HG03196 (cell line): ENCODE data around the gene SLC46A3.
A peak's percentile ranks its signal among the peaks of the same experiment; 100 is the strongest.
"Not testable (repeated sequence)": the region's sequence is repeated elsewhere in the genome, so short reads cannot be mapped to it uniquely, and the experiment has no call there.

ENCODE experiments used
- ATAC-seq: cut with Tn5 transposase; IDR thresholded peaks from one replicate; pipeline ENCODE4 v1.9.1; 2021; ENCODE audit not compliant: unreplicated experiment

SLC46A3 gene, protein sequence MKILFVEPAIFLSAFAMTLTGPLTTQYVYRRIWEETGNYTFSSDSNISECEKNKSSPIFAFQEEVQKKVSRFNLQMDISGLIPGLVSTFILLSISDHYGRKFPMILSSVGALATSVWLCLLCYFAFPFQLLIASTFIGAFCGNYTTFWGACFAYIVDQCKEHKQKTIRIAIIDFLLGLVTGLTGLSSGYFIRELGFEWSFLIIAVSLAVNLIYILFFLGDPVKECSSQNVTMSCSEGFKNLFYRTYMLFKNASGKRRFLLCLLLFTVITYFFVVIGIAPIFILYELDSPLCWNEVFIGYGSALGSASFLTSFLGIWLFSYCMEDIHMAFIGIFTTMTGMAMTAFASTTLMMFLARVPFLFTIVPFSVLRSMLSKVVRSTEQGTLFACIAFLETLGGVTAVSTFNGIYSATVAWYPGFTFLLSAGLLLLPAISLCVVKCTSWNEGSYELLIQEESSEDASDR

DNA sequence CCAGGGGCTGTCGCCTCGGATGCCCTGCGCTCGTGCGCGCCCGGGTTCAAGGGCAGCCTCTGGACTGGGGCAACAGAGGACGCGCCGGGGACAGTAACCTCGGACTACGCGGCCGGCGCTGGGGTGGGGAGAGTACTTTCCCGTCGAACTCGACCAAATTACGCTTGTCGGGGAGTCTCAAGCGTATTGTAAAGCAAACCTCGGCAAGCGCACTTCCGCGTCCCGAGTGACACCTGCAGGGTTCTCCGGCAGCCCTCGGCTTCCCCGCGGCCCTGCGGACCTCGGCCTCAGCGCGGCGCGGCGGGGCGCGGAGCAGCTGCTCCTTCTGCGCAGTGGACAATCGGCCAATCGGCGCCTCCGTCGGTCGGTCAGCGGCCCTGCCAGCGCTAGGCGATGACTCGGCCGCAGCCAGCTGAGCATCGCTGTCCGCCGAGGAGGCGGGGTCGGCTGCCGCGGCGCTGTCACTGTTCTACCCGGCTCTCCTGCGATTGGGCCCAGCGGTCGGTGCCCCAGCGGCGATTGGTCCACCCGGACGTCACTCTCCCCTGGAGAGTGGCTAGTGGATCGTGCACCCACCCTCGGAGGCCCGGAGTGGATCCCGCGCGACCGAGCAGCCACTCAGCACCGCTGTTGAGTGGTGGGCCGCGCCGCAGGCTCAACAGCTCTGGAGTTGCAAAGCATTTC is at the start of gene SLC46A3:
SLC46A3 (minus strand) TSS at position 428 of the 684 bp plus-strand sequence. CDS start 972 bp downstream, outside the sequence.
- ATAC-seq: peak; percentile 96

DNA sequence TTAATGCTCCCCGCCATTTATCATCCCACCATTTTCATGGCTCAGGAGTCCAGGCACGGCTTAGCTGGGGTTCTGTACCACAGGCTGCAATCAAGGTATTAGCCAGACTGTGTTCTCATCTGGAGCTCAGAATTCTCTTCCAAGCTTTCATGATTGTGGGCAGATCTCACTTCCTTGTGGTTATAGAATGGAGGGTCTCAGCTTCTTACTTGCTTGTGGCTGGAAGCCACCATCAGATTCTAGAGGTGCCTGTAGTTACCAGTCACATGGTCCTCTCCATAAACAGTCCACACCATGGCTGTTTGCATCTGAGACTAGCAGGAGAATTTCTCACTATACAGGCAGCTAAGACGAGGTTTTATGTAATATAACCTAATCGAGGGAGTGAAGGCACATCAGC is 45.1 kb upstream of the SLC46A3 start:
- no peak for ATAC-seq

DNA sequence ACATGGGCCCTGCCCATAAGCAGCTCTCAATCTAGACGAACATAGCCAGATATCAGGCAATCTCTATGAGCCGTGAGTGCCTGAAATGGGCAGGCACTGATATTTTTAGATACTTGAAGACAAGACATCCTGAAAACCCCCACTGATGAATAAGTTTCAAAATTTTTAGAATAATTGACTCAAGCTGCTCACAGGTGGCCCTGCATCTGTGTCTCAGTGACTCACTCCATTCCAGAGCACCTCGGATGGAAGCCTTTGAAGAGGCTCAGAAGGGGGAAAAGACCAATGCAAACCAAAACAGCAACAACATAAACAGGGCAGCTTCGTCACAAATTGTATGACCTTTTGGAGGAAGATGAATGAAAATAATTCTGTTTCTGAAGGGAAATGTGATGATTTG is 42.8 kb upstream of the SLC46A3 start:
- no peak for ATAC-seq

DNA sequence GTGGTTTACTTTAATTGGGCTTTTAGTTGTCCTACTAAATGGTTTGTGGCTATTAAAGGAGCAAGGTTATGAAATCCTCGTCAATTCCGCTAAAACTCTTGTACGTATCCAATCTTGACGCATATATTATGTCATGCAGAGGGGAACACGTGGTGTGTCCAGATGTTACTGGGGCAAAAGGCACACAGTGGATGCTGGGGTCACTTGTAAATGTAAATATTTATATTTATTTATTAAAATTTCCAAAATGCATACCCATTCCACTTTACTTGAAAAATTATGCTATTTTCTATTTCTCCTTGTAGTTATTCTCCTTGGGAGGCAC is 36.7 kb upstream of the SLC46A3 start:
- no peak for ATAC-seq

DNA sequence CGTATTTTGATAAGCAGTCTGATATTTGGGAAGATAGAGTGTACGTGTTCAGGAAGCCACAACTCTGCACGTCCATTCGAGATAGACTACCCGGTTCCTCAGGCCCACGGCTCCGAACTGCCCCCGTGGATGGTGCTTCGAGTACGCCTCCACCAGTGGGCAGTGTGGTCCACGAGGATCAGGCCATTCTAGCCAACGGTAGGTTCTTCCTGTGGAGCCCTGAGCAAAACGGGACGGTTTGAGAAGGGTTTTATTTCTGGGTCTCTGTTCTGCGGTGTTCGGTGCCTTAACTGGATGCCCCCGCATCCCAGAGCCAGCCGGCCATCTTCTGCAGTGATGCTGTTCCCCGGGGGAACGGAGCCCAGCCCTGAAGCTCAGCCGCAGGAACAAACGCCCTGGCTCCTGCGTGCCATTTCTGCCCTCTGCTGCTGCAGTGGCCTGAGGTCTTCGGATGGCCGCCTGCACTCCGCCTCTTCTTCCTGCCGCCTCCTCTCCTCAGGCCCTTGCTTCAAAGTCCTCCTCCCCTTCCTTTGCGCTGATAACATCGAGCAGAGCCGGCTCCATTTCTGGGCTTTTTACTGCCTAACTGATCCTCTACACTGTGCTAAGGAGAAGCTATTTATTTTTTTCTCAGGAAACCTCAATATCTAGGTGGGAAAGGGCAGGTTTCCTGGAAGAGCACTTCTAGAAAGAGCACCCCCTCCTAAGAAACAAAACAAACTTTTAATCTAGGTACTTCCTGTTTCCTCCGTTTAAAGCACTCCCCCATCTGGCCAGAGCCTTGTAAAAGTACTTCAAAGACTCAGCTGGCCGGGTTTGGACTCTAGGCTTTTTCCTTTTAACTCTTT is 36.2 kb upstream of the SLC46A3 start:
- no peak for ATAC-seq

DNA sequence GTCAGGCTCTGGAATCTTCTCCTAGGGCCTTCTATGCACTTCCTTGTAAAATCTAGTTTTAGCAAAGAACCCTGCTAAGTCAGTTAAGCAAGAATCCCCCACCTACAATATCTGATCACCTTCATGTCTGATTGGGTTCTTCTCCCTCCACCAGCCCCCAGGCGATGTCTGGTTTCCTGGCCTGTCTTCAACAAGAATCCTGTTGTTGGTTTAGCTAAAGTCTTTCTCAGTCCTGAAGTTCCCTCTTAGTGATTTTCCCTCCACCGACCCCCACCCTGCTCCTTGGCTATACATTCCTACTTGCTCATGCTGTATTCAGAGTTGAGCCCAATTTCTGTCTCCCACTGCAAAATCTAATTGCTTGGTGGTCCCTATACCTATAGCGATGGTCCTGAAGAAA is 35.2 kb upstream of the SLC46A3 start:
- no peak for ATAC-seq

DNA sequence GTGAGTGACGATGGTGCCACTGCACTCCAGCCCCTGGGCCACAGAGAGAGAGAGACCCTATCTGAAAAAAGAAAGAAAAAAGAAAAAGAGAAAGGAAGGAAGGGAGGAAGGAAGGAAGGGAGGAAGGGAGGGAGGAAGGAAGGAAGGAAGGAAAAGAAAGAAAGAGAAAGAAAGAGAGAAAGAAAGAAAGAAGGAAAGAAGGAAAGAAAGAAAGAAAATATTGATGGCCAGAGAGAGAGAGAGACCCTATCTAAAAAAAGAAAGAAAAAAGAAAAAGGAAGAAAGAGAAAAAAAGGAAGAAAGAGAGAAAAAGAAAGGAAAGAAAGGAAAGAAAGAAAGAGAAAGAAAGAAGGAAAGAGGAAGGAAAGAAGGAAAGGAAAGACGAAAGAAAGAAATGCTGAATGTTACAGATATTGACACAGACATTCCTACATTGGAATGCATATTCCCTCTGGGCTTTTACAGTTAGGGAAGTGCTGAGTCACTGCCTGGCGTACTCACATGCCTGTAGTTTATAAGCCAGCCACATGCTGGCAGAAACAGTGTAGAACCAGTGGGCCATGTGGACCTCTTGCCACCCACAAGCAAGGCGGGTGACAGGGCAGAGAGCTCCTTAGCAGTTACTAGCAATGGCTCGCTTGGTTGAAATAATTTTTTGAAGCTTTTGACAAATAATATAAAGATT is 34.6 kb upstream of the SLC46A3 start:
- no peak for ATAC-seq

DNA sequence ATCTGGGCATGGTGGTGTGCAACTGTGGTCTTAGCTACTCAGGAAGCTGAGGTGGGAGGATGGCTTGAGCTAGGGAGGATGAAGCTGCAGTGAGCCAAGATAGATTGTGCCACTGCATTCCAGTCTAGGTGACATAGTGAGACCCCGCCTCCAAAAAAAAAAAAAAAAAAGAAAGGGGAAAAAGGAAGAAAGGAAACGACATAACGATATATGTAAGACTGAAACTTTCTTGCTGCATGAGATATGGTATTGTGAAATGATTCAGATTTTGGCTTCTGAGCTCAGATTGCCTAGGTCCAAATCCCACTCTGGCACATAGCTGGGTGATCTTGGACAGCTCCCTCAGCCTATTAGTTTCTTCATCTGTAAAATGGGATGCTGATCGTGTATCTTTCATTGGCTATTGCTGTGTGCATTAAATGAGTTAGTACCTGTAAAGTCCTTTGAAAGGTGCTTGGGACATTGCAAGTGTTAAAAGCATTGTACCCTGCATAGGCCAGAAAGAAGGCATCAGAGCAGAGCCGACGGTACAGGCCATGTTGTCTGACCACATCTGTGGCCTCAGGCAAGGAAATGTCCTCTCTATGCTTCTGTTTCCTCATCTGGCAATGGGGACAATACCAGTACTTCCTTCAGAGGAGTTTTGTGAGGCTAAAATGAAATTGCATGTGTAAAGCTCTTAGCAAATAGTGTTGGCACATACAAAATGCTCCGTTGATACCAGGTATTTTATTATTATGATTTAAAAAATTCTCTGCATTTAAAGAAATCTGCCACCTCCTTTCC is 32.6 kb upstream of the SLC46A3 start:
- ATAC-seq: no peak

DNA sequence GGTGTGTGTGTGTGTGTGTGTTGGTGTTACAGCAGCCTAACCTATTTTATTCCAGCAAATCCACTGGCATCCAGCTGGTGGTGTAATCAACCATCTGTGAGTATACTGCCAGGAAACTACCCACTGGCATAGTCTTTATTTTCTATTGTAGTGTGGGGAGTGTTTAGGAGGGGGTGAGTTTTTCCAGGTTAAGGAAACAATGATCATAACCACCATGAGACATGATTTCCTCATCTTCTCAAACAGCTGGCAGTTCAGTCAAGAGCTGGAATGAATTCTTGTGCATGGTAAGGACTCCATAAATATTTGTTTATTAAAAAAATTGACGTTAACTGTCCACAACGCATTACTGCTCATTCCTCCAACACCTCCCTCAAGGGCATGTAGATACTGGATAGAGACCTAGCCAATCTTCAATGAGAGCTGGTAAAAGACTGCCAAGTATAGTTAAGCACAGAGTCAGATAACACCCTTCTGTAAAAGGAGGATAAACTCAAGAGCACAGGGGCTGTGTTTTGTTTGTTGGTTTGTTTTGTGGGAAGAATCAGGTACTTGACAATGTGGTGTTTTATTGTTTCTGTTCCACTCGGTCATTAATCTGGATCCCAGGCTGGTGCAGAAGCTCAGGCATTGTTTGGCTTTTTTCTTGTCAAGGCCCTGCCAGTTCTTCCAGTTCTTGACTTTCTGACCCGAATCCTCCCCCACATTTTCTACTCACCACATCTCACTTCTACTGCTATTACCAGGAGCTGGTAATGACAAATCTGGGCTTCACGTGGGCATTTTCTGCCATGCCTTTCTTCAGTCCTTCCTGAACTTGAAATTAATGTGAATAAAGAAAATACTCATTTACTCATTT is 31.6 kb upstream of the SLC46A3 start:
- ATAC-seq: no peak

DNA sequence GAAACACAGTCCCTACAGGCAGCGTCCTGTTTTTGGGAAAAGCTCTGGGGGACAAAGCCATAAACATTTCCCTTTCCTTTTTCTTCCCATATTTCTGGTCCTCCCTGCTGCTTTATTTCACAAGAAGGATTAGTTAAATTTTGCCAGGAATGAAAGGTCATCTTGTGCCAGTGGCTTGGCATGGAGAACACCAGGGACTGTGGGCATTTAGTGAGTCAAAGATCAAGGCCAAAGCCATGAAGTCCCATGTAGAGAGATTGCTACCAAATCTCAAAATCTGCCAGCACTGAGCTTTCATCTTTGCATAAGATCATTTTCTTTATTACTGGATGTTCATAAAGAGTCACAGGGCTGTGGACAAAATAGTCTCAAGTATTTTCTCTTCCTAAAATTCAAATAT is 29.1 kb upstream of the SLC46A3 start:
- no peak for ATAC-seq

DNA sequence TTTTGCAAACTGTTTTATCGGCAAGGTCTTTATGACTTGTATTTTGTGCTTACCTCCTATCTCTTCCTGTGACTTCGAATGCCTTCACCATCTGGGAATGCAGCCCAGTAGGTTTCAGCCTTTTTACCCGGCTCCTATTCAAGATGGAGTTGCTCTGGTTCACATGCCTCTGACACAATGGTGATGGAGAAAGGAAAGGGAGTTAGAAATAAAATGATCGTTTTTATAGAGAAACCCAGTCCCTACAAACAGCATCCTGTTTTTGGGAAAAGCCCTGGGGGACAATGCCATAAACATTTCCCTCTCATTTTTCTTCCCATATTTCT is 27.5 kb upstream of the SLC46A3 start:
- ATAC-seq: no peak

DNA sequence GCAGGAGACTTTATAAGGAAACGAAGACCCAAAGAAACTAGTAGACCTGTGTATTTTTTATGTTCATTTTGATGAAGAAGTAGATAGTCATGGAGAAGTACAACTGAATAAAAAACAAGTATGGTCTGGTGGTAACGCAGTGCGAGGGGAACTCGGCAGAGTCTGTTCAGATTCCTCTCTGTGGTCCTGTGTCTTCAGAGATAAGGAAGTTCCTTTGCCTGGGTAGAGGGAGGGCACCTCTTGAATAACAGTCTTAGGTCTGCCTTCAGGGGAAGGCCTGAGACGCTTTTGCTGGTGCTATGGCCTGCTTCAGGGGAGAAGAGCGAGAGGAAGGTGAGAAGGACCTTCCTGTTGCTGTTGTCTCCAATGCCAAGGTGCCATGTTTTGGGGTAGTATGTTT is 25.9 kb upstream of the SLC46A3 start:
- ATAC-seq: no peak

DNA sequence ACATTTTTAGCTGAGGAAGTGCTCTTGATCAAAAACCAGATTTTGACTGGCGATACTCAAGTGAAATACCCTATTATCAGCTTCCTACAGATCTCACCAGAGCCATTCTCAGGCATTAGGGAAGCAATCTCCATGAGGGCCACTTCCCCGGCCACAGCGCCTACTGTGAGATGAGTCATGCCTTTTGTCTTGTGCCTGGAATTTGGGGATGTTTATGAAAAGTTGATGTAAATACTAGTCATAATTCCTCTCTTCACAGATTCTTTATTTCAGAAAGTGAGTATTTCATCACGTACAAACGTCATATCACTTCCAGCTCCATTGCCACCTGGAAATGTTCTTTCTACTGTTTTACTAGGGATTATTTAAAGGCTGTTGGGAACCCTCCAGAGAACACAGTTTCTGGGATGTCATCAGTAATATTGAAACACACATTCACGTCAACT is 25.3 kb upstream of the SLC46A3 start:
- ATAC-seq: no peak

DNA sequence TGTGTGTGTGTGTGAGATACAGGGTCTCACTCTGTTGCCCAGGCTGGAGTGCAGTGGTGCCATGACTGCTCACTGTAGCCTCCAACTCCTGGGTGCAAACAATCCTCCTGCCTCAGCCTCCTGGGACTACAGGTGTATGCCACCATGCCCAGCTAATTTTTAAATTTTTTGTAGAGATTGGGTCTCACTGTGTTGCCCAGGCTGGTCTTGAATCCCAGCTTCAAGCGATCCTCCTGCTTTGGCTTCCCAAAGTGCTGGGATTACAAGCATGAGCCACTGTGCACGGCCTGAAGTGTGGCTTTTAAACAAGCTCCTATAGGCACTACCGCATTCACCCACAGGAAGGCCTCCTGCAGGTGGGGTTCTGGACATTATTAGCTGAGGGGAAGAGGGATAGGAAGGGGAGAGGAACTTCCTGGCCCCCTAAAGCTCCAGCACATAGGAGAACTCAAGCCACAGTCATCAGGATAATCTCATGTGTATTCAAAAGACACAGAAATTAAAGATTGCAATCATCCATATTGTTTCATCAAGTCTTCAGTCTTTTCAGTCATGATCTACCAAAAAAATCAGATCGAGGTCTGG is 24.8 kb upstream of the SLC46A3 start:
- no peak for ATAC-seq

DNA sequence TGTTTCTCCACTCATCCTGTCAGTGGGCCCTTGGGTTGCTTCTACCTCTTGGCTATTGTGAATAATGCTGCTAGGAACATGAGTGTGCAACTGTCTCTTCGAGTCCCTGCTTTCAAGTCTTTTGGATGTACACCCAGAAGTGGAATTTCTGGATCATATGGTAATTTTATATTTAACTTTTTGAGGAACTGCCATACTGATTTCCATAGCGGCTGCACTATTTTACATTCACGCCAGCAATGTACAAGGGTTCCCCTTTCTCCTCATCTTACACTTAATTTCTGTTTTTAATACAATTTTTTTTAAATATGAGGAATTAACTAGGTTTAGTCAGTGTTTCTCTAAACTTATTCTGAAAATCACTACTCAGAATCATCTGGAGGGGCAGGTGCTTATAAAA is 24.2 kb upstream of the SLC46A3 start:
- no peak for ATAC-seq

DNA sequence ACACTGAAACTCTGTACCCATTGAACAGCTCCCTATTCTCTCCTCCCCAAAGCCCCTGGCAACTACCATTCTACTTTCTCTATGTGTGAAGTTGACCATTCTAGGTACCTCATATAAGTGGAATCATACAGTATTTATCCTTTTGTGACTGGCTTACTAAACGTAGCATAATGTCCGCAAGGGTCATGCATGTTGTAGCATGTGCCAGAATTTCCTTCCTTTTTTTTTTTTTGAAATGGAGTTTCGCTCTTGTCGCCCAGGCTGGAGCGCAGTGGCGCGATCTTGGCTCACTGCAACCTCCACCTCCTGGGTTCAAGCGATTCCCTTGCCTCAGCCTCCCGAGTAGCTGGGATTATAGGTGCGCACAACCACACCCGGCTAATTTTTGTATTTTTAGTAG is 23.7 kb upstream of the SLC46A3 start:
- ATAC-seq: not testable (repeated sequence)

DNA sequence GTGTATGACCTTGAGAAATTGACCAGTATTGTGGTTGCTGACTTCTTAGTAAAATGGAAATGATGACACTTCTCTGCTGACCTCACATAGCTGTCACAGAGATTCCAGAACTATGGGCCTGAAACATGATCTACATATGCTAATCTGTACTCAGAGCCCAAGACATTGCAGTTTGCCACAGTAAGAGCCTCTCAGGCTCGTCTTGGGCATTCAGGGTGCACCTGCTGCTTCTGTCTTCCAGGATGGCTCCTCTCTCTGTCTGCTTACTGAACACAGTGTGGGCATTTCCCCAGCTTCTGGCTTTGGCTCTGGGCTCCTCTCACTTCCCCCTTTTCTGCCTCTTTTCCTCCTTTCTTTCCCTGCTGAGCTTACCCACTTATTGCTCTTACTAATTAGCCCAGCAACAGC is 22.3 kb upstream of the SLC46A3 start:
- ATAC-seq: no peak

DNA sequence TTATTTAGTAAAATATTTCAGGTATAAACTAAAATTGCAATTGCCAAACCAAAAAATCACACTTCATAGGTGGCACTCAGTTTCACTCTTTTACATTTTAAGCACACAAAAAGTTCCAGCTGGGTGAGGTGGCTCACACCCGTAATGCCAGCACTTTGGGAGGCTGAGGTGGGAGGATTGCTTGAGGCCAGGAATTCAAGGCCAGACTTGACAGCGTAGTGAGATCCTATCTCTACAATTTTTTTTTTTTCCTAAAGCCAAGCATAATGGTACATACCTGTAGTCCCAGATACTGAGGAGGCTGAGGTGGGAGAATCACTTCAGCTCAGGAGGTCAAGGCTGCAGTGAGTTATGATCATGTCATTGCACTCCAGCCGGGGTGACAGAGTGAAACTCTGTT is 20.6 kb upstream of the SLC46A3 start:
- ATAC-seq: no peak

DNA sequence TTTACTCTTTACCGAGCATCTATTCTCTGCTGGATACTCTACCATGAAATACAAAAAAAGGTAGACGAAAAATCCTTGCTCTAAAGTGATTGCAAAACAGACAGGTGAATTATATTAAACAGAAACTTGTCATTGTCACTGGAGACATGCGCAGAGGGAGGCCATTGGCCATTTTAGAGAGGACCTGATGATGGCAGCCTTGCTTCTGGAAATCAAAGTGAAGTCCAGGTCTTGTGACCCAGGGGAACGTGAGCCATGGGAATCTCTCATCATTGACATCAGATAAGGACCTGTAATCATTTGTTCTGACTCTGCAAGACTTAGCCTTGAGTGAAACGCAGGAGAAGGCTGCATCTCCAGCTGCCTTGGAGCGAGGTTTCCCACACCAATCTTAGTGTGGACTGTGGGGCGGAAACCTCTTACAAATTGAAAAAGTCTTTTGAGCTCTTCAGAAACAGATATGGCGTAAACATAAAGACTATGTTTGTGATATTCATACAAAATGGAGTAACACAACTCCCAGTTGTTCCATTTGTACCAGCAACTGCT is 16.8 kb upstream of the SLC46A3 start:
- ATAC-seq: no peak
